ENCODE data around the gene PARD3. TPM values are rescaled to one million over a fixed set of nuclear protein-coding genes. Genes with fewer than 3 reads are reported as not detected.

Gene PARD3
- total RNA-seq, 6 experiments from 2014 or later = 19.1 to 27.8 (median 22.0) TPM

- Histone ChIP-seq H3K27me3 (no peaks in the 10 kb centered on the region), H3K4me1 (peaks cover 0 to 19% (median 0%) of the 10 kb centered on the region in 4 donors), H3K4me3 (no peak overlapping the region), H3K36me3 (no peaks in the 10 kb centered on the region), H3K27ac (no peak overlapping the region), H3K9me3 (no peaks in the 10 kb centered on the region)
- DNase-seq (no peak), ATAC-seq (no peak)
- intact Hi-C loops (cut with DNase I) = no loop called here
- TF ChIP-seq POLR2A (IDR thresholded peaks at IDR 0.05) = no peak
- no peak for TF ChIP-seq CTCF (IDR thresholded peaks at IDR 0.05)
- WGBS (ENCODE audit: insufficient coverage, low coverage, low lambda C conversion rate, missing lambda C conversion rate) = 66% methylated on average over 2 of the region's 2 CpGs
Observed at GRCh38 chr10:34769899-34770298, 45.2 kb downstream of the PARD3 start.

- no peaks in the 10 kb centered on the region for H3K9me3 ChIP-seq
- H3K27me3 ChIP-seq = no peaks in the 10 kb centered on the region
- intact Hi-C loops (cut with DNase I) = no loop called here
- H3K4me1 ChIP-seq = peaks cover 0 to 19% (median 0%) of the 10 kb centered on the region in 4 donors
- no peak overlapping the region for H3K27ac ChIP-seq
- no peak overlapping the region for H3K4me3 ChIP-seq
- no peak for DNase-seq
- no peaks in the 10 kb centered on the region for H3K36me3 ChIP-seq
- WGBS (ENCODE audit: insufficient coverage, low coverage, low lambda C conversion rate, missing lambda C conversion rate) = 36% methylated on average over 3 of the region's 8 CpGs
- TF ChIP-seq CTCF (IDR thresholded peaks at IDR 0.05) (no peak), POLR2A (IDR thresholded peaks at IDR 0.05) (no peak)
- ATAC-seq = no peak
Observed at GRCh38 chr10:34768972-34769330, 46.1 kb downstream of the PARD3 start.

GRCh38 chr10:34768261-34768971 is 46.7 kb downstream of the PARD3 start:
- WGBS (ENCODE audit: insufficient coverage, low coverage, low lambda C conversion rate, missing lambda C conversion rate) = 84% methylated on average over 8 of the region's 15 CpGs
- Histone ChIP-seq H3K27me3 (no peaks in the 10 kb centered on the region), H3K36me3 (no peaks in the 10 kb centered on the region), H3K4me3 (no peak overlapping the region), H3K27ac (peak overlapping the region in 1 of 3 donors; percentile 11), H3K4me1 (peaks cover 0 to 20% (median 0%) of the 10 kb centered on the region in 4 donors), H3K9me3 (no peaks in the 10 kb centered on the region)
- intact Hi-C loops (cut with DNase I) = no loop called here
- TF ChIP-seq POLR2A (IDR thresholded peaks at IDR 0.05) (no peak), CTCF (IDR thresholded peaks at IDR 0.05) (no peak)
- ATAC-seq = peak; percentile 100
- peak; percentile 87 to 95 (median 94) for DNase-seq

GRCh38 chr10:34766811-34767494 is 48.1 kb downstream of the PARD3 start:
- no peaks in the 10 kb centered on the region for H3K27me3 ChIP-seq
- ATAC-seq = no peak
- H3K27ac ChIP-seq = no peak overlapping the region
- H3K4me3 ChIP-seq = no peak overlapping the region
- DNase-seq = no peak
- intact Hi-C loops (cut with DNase I) = no loop called here
- no peaks in the 10 kb centered on the region for H3K36me3 ChIP-seq
- H3K4me1 ChIP-seq = peaks cover 0 to 29% (median 3%) of the 10 kb centered on the region in 4 donors
- TF ChIP-seq POLR2A (IDR thresholded peaks at IDR 0.05) (no peak), CTCF (IDR thresholded peaks at IDR 0.05) (no peak)
- 91% methylated on average over 9 of the region's 12 CpGs for WGBS (ENCODE audit: insufficient coverage, low coverage, low lambda C conversion rate, missing lambda C conversion rate)
- H3K9me3 ChIP-seq = no peaks in the 10 kb centered on the region
